ENCODE results near the gene HSD17B7.

Gene HSD17B7

GRCh38 chr1:162823231-162823630 lies 32.7 kb downstream of the HSD17B7 start:
- Histone ChIP-seq H3K9ac (no peak overlapping the region), H3K4me1 (ENCODE audit: low read depth, poor library complexity, severe bottlenecking) (no peaks in the 10 kb centered on the region), H3K36me3 (ENCODE audit: insufficient read depth) (no peaks in the 10 kb centered on the region), H4K20me1 (ENCODE audit: insufficient read depth) (no peaks in the 10 kb centered on the region), H3K27me3 (ENCODE audit: insufficient read depth, low read depth) (no peaks in the 10 kb centered on the region), H3K4me2 (no peak overlapping the region), H3K79me2 (ENCODE audit: insufficient read depth, low read depth) (no peaks in the 10 kb centered on the region), H3K27ac (no peak overlapping the region), H3K4me3 (IDR thresholded peaks at IDR 0.05; ENCODE audit: insufficient read depth, low read depth, low read length) (no peak overlapping the region), H2AFZ (ENCODE audit: low read depth) (no peak overlapping the region)
- TF ChIP-seq CTCF (conservative IDR thresholded peaks at IDR 0.05; ENCODE audit: low read depth, low read length), result no peak

DNA sequence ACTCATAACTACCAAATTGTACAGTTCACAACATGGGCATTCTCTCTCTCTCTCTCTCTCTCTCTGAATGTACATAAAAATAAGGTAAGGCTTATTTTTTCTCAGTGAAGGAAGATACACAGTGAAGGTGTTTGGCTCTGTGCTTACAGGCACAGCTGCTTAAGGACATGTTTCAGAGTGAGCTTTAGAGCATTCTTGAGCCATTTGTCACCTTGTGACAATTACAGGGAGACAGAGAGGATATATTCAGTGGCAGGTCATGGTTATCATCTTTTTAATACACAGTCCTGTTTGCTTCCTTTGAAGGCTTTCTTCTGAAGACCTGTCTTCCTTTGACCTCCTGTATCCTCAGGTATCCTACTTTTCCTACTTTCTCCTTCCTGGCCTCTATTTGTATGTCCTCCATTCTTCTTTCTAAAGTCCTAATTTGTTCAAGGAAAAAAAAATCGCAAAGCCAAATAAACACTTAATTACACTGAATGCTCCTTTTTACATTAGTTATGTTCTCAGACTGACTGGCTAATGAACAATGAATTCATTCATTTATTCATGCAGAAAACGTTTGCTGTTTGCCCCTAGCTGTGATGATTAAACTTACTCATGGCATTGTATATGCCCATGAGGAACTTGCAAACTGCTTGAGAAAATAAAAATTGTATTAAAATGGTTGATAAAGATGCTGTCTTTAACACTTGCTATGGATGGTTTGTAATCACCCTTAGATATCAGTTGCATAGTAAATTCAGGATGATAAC lies 33.4 kb downstream of the HSD17B7 start:
- Histone ChIP-seq H3K36me3 (ENCODE audit: insufficient read depth) (no peaks in the 10 kb centered on the region), H3K27ac (no peak overlapping the region), H3K27me3 (ENCODE audit: insufficient read depth, low read depth) (no peaks in the 10 kb centered on the region), H4K20me1 (ENCODE audit: insufficient read depth) (no peaks in the 10 kb centered on the region), H3K9ac (no peak overlapping the region), H3K4me3 (IDR thresholded peaks at IDR 0.05; ENCODE audit: insufficient read depth, low read depth, low read length) (no peak overlapping the region), H3K4me1 (ENCODE audit: low read depth, poor library complexity, severe bottlenecking) (no peaks in the 10 kb centered on the region), H2AFZ (ENCODE audit: low read depth) (no peak overlapping the region), H3K4me2 (no peak overlapping the region), H3K79me2 (ENCODE audit: insufficient read depth, low read depth) (no peaks in the 10 kb centered on the region)
- no peak for TF ChIP-seq CTCF (conservative IDR thresholded peaks at IDR 0.05; ENCODE audit: low read depth, low read length)

GRCh38 chr1:162829268-162829667 lies 38.8 kb downstream of the HSD17B7 start:
- Histone ChIP-seq H2AFZ (ENCODE audit: low read depth) (no peak overlapping the region), H3K4me1 (ENCODE audit: low read depth, poor library complexity, severe bottlenecking) (peaks cover 8% of the 10 kb centered on the region), H3K79me2 (ENCODE audit: insufficient read depth, low read depth) (no peaks in the 10 kb centered on the region), H3K27ac (no peak overlapping the region), H4K20me1 (ENCODE audit: insufficient read depth) (no peaks in the 10 kb centered on the region), H3K4me2 (no peak overlapping the region), H3K27me3 (ENCODE audit: insufficient read depth, low read depth) (no peaks in the 10 kb centered on the region), H3K4me3 (IDR thresholded peaks at IDR 0.05; ENCODE audit: insufficient read depth, low read depth, low read length) (no peak overlapping the region), H3K36me3 (ENCODE audit: insufficient read depth) (no peaks in the 10 kb centered on the region), H3K9ac (no peak overlapping the region)
- TF ChIP-seq CTCF (conservative IDR thresholded peaks at IDR 0.05; ENCODE audit: low read depth, low read length), result no peak

DNA sequence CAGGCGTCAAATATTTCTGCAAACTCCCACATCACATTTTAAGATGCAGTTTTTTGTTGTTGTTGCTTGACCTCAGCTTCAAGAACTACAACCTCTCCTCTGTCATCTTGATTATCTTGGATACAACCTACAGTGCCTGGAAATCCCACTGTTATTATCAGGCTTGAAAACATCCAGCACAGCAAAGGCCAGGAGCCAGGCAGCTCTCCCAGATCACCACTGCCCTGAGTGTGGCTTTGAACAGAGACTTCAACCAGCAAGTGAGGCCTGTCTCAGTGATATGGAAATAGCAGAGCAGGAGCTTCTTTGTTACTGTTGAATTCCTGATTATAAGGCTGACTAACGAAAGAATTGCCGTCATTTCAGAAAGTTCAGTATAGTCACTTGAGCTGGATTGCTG lies 42.0 kb downstream of the HSD17B7 start:
- Histone ChIP-seq H3K27me3 (ENCODE audit: insufficient read depth, low read depth) (no peaks in the 10 kb centered on the region), H3K4me1 (ENCODE audit: low read depth, poor library complexity, severe bottlenecking) (peaks cover 37% of the 10 kb centered on the region), H3K4me2 (no peak overlapping the region), H4K20me1 (ENCODE audit: insufficient read depth) (no peaks in the 10 kb centered on the region), H3K79me2 (ENCODE audit: insufficient read depth, low read depth) (no peaks in the 10 kb centered on the region), H3K9ac (no peak overlapping the region), H3K4me3 (IDR thresholded peaks at IDR 0.05; ENCODE audit: insufficient read depth, low read depth, low read length) (no peak overlapping the region), H3K36me3 (ENCODE audit: insufficient read depth) (no peaks in the 10 kb centered on the region), H3K27ac (no peak overlapping the region), H2AFZ (ENCODE audit: low read depth) (no peak overlapping the region)
- TF ChIP-seq CTCF (conservative IDR thresholded peaks at IDR 0.05; ENCODE audit: low read depth, low read length), result no peak

Measured in KMS-11 (cell line).